ENCODE data around the gene TSPAN8.

GRCh38 chr12:71159878-71160277 is 2.1 kb upstream of the TSPAN8 start:
- TF ChIP-seq, protein P1, sequence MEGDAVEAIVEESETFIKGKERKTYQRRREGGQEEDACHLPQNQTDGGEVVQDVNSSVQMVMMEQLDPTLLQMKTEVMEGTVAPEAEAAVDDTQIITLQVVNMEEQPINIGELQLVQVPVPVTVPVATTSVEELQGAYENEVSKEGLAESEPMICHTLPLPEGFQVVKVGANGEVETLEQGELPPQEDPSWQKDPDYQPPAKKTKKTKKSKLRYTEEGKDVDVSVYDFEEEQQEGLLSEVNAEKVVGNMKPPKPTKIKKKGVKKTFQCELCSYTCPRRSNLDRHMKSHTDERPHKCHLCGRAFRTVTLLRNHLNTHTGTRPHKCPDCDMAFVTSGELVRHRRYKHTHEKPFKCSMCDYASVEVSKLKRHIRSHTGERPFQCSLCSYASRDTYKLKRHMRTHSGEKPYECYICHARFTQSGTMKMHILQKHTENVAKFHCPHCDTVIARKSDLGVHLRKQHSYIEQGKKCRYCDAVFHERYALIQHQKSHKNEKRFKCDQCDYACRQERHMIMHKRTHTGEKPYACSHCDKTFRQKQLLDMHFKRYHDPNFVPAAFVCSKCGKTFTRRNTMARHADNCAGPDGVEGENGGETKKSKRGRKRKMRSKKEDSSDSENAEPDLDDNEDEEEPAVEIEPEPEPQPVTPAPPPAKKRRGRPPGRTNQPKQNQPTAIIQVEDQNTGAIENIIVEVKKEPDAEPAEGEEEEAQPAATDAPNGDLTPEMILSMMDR (IDR thresholded peaks at IDR 0.05), result no peak
- no peak for TF ChIP-seq POLR2A (IDR thresholded peaks at IDR 0.05)
